ENCODE results near the gene ARHGAP10.

- no peak for TF ChIP-seq POLR2AphosphoS5 (IDR thresholded peaks at IDR 0.05)
- TF ChIP-seq, protein P1, sequence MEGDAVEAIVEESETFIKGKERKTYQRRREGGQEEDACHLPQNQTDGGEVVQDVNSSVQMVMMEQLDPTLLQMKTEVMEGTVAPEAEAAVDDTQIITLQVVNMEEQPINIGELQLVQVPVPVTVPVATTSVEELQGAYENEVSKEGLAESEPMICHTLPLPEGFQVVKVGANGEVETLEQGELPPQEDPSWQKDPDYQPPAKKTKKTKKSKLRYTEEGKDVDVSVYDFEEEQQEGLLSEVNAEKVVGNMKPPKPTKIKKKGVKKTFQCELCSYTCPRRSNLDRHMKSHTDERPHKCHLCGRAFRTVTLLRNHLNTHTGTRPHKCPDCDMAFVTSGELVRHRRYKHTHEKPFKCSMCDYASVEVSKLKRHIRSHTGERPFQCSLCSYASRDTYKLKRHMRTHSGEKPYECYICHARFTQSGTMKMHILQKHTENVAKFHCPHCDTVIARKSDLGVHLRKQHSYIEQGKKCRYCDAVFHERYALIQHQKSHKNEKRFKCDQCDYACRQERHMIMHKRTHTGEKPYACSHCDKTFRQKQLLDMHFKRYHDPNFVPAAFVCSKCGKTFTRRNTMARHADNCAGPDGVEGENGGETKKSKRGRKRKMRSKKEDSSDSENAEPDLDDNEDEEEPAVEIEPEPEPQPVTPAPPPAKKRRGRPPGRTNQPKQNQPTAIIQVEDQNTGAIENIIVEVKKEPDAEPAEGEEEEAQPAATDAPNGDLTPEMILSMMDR (IDR thresholded peaks at IDR 0.05), result no peak
- no peak for TF ChIP-seq POLR2A (IDR thresholded peaks at IDR 0.05; ENCODE audit: low read depth)
These were observed 89.7 kb downstream of the ARHGAP10 start for GRCh38 chr4:147821555-147821954.

All from esophagus muscularis mucosa (tissue), 3 donors.